ENCODE data around the gene DDX25. TPM values are rescaled to one million over a fixed set of nuclear protein-coding genes. Genes with fewer than 3 reads are reported as not detected.
"Not testable (repeated sequence)": the region's sequence is repeated elsewhere in the genome, so short reads cannot be mapped to it uniquely, and the experiment has no call there.

The DDX25 gene
- total RNA-seq, 2 experiments from 2014 or later: 0.43 to 0.54 TPM

DNA sequence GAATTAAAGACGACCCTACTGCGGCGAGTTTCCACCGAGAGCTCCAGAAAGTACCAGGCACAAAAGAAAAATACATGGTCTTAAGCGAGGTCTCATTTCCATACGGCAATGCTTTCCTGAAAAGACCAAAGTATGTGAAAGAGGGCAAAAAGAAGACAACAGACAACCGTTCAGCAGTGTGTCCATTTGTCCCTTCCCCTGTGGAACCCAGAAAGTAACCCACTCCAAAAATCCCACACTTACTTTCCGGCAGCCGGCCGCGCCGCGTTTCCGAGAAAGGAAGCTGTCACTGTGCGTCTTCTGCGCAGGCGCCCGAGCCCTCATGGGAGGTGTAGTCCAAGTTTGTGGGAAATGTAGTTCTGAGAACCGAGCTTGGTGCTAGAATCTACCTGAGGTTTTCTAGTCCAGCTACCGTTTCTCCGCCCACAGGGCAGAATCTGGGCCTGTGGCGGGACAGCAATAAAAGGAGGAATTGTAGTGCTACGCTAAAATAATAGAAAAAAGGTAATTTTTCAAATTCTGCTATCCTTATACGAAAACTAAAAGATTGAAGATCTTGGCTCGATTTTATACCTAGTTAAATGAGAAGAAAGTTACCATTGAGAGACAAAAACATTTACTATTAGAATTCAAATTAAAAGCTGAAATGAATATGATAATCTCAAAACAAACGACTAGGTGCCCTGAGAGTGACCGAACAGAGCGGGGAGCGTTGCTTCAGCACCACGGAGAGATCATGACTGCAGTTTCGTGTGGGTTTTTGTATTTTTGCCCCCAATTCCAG, 1.2 kb upstream of the DDX25 start, which contains the start of gene PUS3:
TSS of gene PUS3 (minus strand) at position 280 of the 784 bp plus-strand sequence. CDS start 6,922 bp downstream, outside the sequence.
- POLR2A ChIA-PET: interaction anchor here (0.6 to 2.7 kb wide), 5 partner anchors 15 to 333 kb away, joined by 3 to 21 read pairs (median 4); partner anchors contain the start of genes CHEK1 and HYLS1
- H3K9me3 Mint-ChIP-seq: no peaks in the 10 kb centered on the region
- CTCF ChIA-PET: interaction anchor here (0.7 to 1.9 kb wide), 6 partner anchors 11 to 381 kb away, joined by 3 to 7 read pairs (median 3); partner anchors contain the start of genes CHEK1 and HYLS1
- intact Hi-C loops (cut with micrococcal nuclease): no loop called here
- DNase-seq (peak; percentile 94), ATAC-seq (peak; percentile 91)
- TF ChIP-seq, protein P1, sequence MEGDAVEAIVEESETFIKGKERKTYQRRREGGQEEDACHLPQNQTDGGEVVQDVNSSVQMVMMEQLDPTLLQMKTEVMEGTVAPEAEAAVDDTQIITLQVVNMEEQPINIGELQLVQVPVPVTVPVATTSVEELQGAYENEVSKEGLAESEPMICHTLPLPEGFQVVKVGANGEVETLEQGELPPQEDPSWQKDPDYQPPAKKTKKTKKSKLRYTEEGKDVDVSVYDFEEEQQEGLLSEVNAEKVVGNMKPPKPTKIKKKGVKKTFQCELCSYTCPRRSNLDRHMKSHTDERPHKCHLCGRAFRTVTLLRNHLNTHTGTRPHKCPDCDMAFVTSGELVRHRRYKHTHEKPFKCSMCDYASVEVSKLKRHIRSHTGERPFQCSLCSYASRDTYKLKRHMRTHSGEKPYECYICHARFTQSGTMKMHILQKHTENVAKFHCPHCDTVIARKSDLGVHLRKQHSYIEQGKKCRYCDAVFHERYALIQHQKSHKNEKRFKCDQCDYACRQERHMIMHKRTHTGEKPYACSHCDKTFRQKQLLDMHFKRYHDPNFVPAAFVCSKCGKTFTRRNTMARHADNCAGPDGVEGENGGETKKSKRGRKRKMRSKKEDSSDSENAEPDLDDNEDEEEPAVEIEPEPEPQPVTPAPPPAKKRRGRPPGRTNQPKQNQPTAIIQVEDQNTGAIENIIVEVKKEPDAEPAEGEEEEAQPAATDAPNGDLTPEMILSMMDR (IDR thresholded peaks at IDR 0.05): no peak
- peaks cover 34% of the 10 kb centered on the region for H3K4me1 Mint-ChIP-seq (ENCODE audit: low read depth)
- peaks cover 16% of the 10 kb centered on the region for H3K27me3 Mint-ChIP-seq
- H3K36me3 Mint-ChIP-seq (ENCODE audit: low read depth): peaks cover 18% of the 10 kb centered on the region
- peak within 1 kb of the TSS; percentile 97 for H3K4me3 Mint-ChIP-seq
- peak within 1 kb of the TSS; percentile 97 for H3K27ac Mint-ChIP-seq

DNA sequence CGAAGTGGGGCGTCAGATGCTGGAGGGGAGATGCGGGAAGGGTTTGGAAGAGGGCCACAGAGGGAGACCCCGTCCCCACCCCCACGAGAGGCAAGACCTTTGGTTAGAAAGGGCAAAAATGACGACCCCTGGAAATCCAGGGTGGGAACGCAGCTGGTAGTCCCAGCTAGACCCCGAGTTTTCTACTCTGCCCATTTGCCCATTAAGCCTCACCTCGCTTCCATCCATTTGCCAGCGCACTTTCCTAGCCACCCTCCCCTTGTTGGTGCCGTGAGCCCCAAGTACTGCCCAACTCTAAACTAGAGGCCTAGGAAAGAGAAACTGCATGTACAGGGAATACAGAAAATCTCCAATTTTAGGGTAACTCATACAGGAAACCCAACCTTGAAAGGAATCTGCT, 370 bp downstream of the DDX25 start:
- peaks cover 27% of the 10 kb centered on the region for H3K4me1 Mint-ChIP-seq (ENCODE audit: low read depth)
- peaks cover 16% of the 10 kb centered on the region for H3K27me3 Mint-ChIP-seq
- intact Hi-C loops (cut with micrococcal nuclease): no loop called here
- CTCF ChIA-PET: no interaction called here
- TF ChIP-seq, protein P1 (IDR thresholded peaks at IDR 0.05): no peak
- no peaks in the 10 kb centered on the region for H3K9me3 Mint-ChIP-seq
- H3K27ac Mint-ChIP-seq: no peak overlapping the region
- ATAC-seq: no peak
- H3K4me3 Mint-ChIP-seq: peak overlapping the region; percentile 97
- peaks cover 11% of the 10 kb centered on the region for H3K36me3 Mint-ChIP-seq (ENCODE audit: low read depth)
- DNase-seq: no peak
- POLR2A ChIA-PET: interaction anchor here (0.6 to 2.7 kb wide), 3 partner anchors 17 to 315 kb away, joined by 3 to 21 read pairs (median 4); partner anchors contain the start of gene HYLS1

DNA sequence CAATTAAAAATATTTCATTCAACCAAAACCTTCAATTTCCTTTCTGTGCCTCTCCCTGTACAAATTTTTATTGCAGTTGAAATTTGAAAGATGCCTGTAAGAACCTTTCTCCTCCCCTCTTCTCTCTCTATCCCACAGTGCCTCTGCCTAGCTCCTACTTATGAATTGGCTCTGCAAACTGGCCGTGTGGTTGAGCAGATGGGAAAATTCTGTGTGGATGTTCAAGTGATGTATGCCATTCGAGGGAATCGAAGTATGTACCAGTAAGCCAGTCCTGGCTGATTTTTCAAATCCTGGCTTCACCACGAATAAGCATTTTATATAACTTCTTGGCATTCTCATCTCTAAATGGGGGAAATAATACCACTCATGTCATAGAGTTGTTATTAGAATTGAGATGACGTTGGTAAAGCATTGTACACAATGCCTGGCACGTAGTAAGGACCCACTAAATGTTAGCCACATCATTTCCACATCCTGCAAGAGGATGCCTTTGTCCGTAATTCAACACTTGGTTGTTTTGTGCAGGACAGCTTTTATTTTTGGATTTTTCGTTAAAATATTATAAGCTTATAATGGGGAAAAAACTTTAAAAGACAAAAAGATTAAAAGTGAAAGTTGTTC, 6.0 kb downstream of the DDX25 start:
- peaks cover 17% of the 10 kb centered on the region for H3K27me3 Mint-ChIP-seq
- CTCF ChIA-PET: no interaction called here

GRCh38 chr11:125914601-125915000, 10.3 kb downstream of the DDX25 start:
- H3K4me3 Mint-ChIP-seq; H3K4me1 Mint-ChIP-seq (ENCODE audit: low read depth); POLR2A ChIA-PET; intact Hi-C loops (cut with micrococcal nuclease); ATAC-seq; H3K9me3 Mint-ChIP-seq; H3K27ac Mint-ChIP-seq; CTCF ChIA-PET; H3K36me3 Mint-ChIP-seq (ENCODE audit: low read depth): not testable (repeated sequence)
- H3K27me3 Mint-ChIP-seq: peaks cover 15% of the 10 kb centered on the region
- DNase-seq: peak; percentile 7

More for the DNA sequence above, 6.0 kb downstream of the DDX25 start:
- H3K4me1 Mint-ChIP-seq (ENCODE audit: low read depth): no peaks in the 10 kb centered on the region
- H3K9me3 Mint-ChIP-seq: no peaks in the 10 kb centered on the region
- TF ChIP-seq, protein P1 (IDR thresholded peaks at IDR 0.05): no peak
- POLR2A ChIA-PET: no interaction called here
- H3K36me3 Mint-ChIP-seq (ENCODE audit: low read depth): no peaks in the 10 kb centered on the region
- no peak overlapping the region for H3K27ac Mint-ChIP-seq
- H3K4me3 Mint-ChIP-seq: no peak overlapping the region
- intact Hi-C loops (cut with micrococcal nuclease): no loop called here
- ATAC-seq (no peak), DNase-seq (no peak)

- H3K27me3 Mint-ChIP-seq: peaks cover 7% of the 10 kb centered on the region
- no peak for ATAC-seq
- H3K4me1 Mint-ChIP-seq (ENCODE audit: low read depth): no peaks in the 10 kb centered on the region
- TF ChIP-seq, protein P1 (IDR thresholded peaks at IDR 0.05): no peak
- H3K9me3 Mint-ChIP-seq: no peaks in the 10 kb centered on the region
- POLR2A ChIA-PET: interaction anchor here (0.7 kb wide), 1 partner anchor 21 kb away, joined by 3 read pairs; no protein-coding TSS in a partner anchor
- H3K36me3 Mint-ChIP-seq (ENCODE audit: low read depth): no peaks in the 10 kb centered on the region
- no peak for DNase-seq
- H3K27ac Mint-ChIP-seq: no peak overlapping the region
- CTCF ChIA-PET: interaction anchor here (0.5 to 3.2 kb wide), 2 partner anchors 277 to 279 kb away, joined by 3 to 14 read pairs; no protein-coding TSS in a partner anchor
- intact Hi-C loops (cut with micrococcal nuclease): no loop called here
- no peak overlapping the region for H3K4me3 Mint-ChIP-seq
Observed at GRCh38 chr11:125916683-125917347, 12.5 kb downstream of the DDX25 start.
